Measurements from ENCODE around the gene FAM107B.

DNA sequence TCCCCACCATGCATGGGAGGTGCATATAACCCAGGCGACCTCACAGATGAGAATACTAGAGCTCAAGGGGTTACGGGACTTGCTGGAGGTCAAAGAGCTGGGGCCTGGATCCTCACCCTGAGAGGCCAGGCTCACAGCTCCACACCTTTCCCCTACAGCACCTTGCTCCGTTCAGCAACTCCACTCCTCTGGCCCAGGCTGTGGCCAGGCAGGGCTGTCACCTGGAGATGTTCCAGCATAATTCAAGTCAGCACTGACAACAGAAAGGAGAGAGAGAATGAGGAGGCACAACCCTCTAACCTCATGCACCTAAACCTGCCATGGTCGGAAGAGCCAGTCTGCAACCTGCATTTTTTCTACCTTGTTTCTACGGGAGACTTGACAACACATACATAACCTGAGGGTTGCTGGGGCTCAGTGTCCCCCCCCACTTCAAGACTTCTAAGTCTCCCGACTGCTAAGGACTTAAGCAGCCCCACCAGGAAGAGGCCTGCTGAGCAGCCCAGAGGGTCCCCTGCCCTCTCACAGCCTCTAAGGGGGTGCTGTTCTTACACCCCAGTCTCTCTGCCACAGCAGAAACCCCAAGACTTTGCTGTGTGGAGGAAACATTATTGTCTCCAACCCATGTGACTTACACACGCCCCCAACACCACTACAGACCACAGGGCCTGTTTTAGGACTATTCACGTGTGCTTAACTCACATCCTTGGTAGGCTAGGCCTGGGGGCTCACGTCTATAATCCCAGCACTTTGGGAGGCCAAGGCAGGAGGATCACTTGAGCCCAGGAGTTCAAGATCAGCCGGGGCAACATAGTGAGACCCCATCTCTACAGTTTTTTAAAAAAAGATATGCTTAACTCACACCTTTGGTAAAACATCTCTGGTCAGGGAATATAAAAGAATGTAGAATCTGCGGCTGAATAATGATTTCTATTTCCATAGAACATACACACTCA is 175.6 kb downstream of the FAM107B start:
- no peak for TF ChIP-seq CTCF (conservative IDR thresholded peaks at IDR 0.05)
- no peak for TF ChIP-seq ZFX (IDR thresholded peaks at IDR 0.05)
